Neural crest cell (in vitro differentiated cells): ENCODE results near the gene CEP57L1. TPM values are rescaled to one million over a fixed set of nuclear protein-coding genes. Genes with fewer than 3 reads are reported as not detected.

ENCODE experiments used
- DNase-seq: peaks from one replicate; pipeline ENCODE4 v3.0.0; 2021; ENCODE audit warnings: low read depth, mixed read lengths, low spot score
- H3K27ac Mint-ChIP-seq: one replicate; pipeline ENCODE4 v1.8.0; 2021; ENCODE audit warnings: mild to moderate bottlenecking, mixed read lengths; ENCODE audit not compliant: unreplicated experiment
- H3K27me3 Mint-ChIP-seq: 2 replicates; pipeline ENCODE4 v1.8.0; 2021; ENCODE audit warnings: low read depth, mild to moderate bottlenecking, mixed read lengths
- H3K36me3 Mint-ChIP-seq: 2 replicates; pipeline ENCODE4 v1.8.0; 2021; ENCODE audit warnings: low read depth, mild to moderate bottlenecking, mixed read lengths
- H3K4me1 Mint-ChIP-seq: 2 replicates; pipeline ENCODE4 v1.8.0; 2021; ENCODE audit warnings: mixed read lengths
- H3K4me3 Mint-ChIP-seq: one replicate; pipeline ENCODE4 v1.8.0; 2021; ENCODE audit warnings: mild to moderate bottlenecking, mixed read lengths
- H3K9me3 Mint-ChIP-seq: 2 replicates; pipeline ENCODE4 v1.8.0; 2021; ENCODE audit warnings: mixed read lengths
- total RNA-seq: library from RNA; stranded (reverse); gene quantifications from 2 replicates; pipeline ENCODE4 v1.2.1, GENCODE V29; 2021
- TF ChIP-seq, protein P1 (sequence below): fragments of 200-600 bp; sonication (generic); conservative IDR thresholded peaks from 2 replicates; pipeline ENCODE4 v1.5.0; 2021; ENCODE audit warnings: antibody characterized with exemption, mild to moderate bottlenecking

The CEP57L1 gene
- total RNA-seq, 1 donor from 2014 or later, result 19.8 TPM

DNA sequence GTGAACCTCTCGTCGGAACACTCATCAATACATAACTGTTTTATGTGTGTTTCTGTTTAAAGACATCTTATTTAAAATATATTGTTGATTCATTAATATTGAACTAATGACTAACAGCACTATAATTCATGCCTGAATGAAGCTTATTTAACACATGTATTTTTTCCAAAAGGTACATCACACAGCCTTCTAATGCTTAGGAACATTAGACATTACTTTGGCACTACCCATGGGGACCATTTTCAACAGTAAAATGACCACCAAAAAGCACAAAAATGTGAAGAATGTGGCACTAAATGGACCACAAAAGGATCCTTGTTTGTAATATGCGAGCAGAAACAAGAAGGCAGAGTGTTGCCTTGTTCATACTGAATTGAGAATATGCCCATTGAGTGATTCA, 109.2 kb downstream of the CEP57L1 start:
- Mint-ChIP-seq H3K27me3 (no peaks in the 10 kb centered on the region), H3K4me3 (no peak overlapping the region), H3K9me3 (peaks cover 2% of the 10 kb centered on the region), H3K4me1 (no peaks in the 10 kb centered on the region), H3K36me3 (peaks cover under 1% of the 10 kb centered on the region), H3K27ac (no peak overlapping the region)
- DNase-seq, result no peak
- TF ChIP-seq, protein P1, sequence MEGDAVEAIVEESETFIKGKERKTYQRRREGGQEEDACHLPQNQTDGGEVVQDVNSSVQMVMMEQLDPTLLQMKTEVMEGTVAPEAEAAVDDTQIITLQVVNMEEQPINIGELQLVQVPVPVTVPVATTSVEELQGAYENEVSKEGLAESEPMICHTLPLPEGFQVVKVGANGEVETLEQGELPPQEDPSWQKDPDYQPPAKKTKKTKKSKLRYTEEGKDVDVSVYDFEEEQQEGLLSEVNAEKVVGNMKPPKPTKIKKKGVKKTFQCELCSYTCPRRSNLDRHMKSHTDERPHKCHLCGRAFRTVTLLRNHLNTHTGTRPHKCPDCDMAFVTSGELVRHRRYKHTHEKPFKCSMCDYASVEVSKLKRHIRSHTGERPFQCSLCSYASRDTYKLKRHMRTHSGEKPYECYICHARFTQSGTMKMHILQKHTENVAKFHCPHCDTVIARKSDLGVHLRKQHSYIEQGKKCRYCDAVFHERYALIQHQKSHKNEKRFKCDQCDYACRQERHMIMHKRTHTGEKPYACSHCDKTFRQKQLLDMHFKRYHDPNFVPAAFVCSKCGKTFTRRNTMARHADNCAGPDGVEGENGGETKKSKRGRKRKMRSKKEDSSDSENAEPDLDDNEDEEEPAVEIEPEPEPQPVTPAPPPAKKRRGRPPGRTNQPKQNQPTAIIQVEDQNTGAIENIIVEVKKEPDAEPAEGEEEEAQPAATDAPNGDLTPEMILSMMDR, result no peak

DNA sequence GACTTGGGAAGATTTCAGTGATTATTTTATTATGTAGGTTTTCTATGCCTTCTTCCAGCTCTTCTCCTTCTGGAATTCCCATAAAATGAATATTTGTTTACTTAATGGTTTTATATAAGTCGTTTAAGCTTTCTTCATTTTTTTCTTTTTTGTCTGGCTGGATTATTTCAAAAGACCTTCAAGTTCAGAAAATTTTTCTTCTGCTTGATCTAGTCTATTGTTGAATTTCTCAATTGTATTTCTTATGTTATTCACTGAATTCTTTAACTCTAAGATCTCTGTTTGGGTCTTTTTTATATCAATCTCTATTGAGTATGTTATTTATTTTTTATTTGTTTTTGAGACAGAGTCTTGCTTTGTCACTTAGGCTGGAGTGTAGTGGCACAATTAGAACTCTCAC, 117.4 kb downstream of the CEP57L1 start:
- peaks cover 5% of the 10 kb centered on the region for H3K9me3 Mint-ChIP-seq
- no peaks in the 10 kb centered on the region for H3K4me1 Mint-ChIP-seq
- no peaks in the 10 kb centered on the region for H3K27me3 Mint-ChIP-seq
- peaks cover 9% of the 10 kb centered on the region for H3K36me3 Mint-ChIP-seq
- TF ChIP-seq, protein P1, result no peak
- no peak overlapping the region for H3K27ac Mint-ChIP-seq
- no peak overlapping the region for H3K4me3 Mint-ChIP-seq
- DNase-seq, result no peak

Other genes starting within 250 kb of the CEP57L1 start
- gene ARMC2, start 247.1 kb upstream of the CEP57L1 start, total RNA-seq, result 10.0 and 10.1 TPM in 2 replicates
- gene SESN1, start 661 bp upstream of the CEP57L1 start, total RNA-seq, result 11.5 and 12.0 TPM in 2 replicates